Omental fat pad (tissue), 4 donors: ENCODE measurements around the gene RNASEH2C. TPM values are rescaled to one million over a fixed set of nuclear protein-coding genes. Genes with fewer than 3 reads are reported as not detected.

Experiments
- ATAC-seq: fragments of 150-250 bp; one replicate; pipeline ENCODE4 v1.9.1; 2016; ENCODE audit warnings: mild to moderate bottlenecking, moderate library complexity; ENCODE audit not compliant: low FRiP score
- DNase-seq: peaks from one replicate; pipeline ENCODE4 v3.0.0-alpha.2; 2019; ENCODE audit warnings: low spot score
- CTCF ChIP-seq, 3 donors: fragments of 450-650 bp; IDR thresholded peaks; one replicate each; pipeline ENCODE4 v1.5.1; 2016 to 2017; ENCODE audit warnings: antibody characterized with exemption in 3 of 3, mild to moderate bottlenecking in 3 of 3, moderate library complexity in 2 of 3
- total RNA-seq, 4 donors: library from RNA; depleted of rRNA; stranded (reverse); fragments of >200 nt; gene quantifications; one replicate each; pipeline ENCODE4 v1.1.0, GENCODE V29; 2016

Gene RNASEH2C
- total RNA-seq, 4 donors from 2014 or later = 89.7 to 192 (median 125) TPM

- DNase-seq (no peak), ATAC-seq (no peak)
- no peak for TF ChIP-seq CTCF (IDR thresholded peaks at IDR 0.05)
These were observed 2.7 kb downstream of the RNASEH2C start for GRCh38 chr11:65717906-65718305.

- ATAC-seq (no peak), DNase-seq (no peak)
- no peak for TF ChIP-seq CTCF (IDR thresholded peaks at IDR 0.05)
These were observed 3.7 kb downstream of the RNASEH2C start for GRCh38 chr11:65716774-65717405.

GRCh38 chr11:65716302-65716701 lies 4.3 kb downstream of the RNASEH2C start:
- no peak for TF ChIP-seq CTCF (IDR thresholded peaks at IDR 0.05)
- DNase-seq (no peak), ATAC-seq (no peak)

GRCh38 chr11:65714433-65714832 lies 6.2 kb downstream of the RNASEH2C start:
- TF ChIP-seq CTCF (IDR thresholded peaks at IDR 0.05) = no peak
- no peak for ATAC-seq
- no peak for DNase-seq

DNA sequence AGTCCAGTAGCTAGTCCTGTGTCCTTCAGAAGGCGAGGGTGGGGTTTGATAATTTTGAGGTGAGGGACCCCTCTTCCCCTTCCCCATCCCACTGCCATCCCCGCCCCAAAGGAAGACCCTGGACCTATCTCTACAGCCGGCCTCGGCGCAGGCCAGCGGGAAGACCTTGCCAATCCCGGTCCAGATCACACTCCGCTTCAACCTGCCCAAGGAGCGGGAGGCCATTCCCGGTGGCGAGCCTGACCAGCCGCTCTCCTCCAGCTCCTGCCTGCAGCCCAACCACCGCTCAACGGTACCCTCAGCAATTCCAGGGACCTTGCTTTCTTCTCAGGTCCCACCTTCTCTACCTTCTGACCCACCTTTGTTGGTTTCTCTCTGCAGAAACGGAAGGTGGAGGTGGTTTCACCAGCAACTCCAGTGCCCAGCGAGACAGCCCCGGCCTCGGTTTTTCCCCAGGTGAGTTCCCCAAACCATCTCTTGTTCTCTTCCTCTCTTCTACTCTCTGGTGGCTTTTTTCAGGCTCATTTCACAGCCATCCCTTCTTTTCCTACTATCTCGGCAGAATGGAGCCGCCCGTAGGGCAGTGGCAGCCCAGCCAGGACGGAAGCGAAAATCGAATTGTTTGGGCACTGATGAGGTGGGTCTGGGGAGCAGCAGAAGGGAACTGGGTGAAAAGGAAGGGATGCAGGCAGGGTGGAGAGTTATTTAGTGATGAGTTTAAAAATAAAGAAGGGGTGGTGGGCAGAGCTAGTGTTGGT lies 7.2 kb downstream of the RNASEH2C start:
- ATAC-seq (no peak), DNase-seq (no peak)
- TF ChIP-seq CTCF (IDR thresholded peaks at IDR 0.05) = no peak

- no peak for ATAC-seq
- DNase-seq = no peak
- TF ChIP-seq CTCF (IDR thresholded peaks at IDR 0.05) = no peak
These were observed 7.9 kb downstream of the RNASEH2C start for GRCh38 chr11:65712633-65713076.
